Lower leg skin (tissue), 4 donors: ENCODE results near the gene ANGPTL7. TPM values are rescaled to one million over a fixed set of nuclear protein-coding genes. Genes with fewer than 3 reads are reported as not detected.

ENCODE experiments used
- DNase-seq, 2 donors: peaks; one replicate each; pipeline ENCODE4 v3.0.0-alpha.2; 2019; ENCODE audit warnings: low spot score in 2 of 2
- H3K4me3 ChIP-seq: fragments of 200-600 bp; sonication (generic); 2 replicates; pipeline ENCODE4 v1.5.1; 2017; ENCODE audit warnings: mild to moderate bottlenecking, low read depth; ENCODE audit not compliant: poor library complexity, severe bottlenecking
- CTCF ChIP-seq, 3 donors: fragments of 450-650 bp; IDR thresholded peaks; one replicate each; pipeline ENCODE4 v1.5.1; 2016; ENCODE audit warnings: antibody characterized with exemption in 3 of 3, mild to moderate bottlenecking in 3 of 3, moderate library complexity in 2 of 3
- POLR2A ChIP-seq, 2 donors: fragments of 450-650 bp; IDR thresholded peaks; one replicate each; pipeline ENCODE4 v1.6.1; 2016 to 2017; ENCODE audit warnings: antibody characterized with exemption in 2 of 2, mild to moderate bottlenecking in 1 of 2, moderate library complexity in 1 of 2
- WGBS, 2 donors: methylation state at CpG; one replicate each; pipeline ENCODE4 v1.1.5; 2018; 5-methylcytosine and 5-hydroxymethylcytosine counted together
- intact Hi-C: fragments of 100-400 bp; cut with DNase I; formaldehyde crosslinking; loops from one replicate; pipeline ENCODE4 v1.15.0; 2023; ENCODE audit warnings: low total_unique reads
- total RNA-seq, 4 donors: library from RNA; depleted of rRNA; stranded (reverse); fragments of >200 nt; gene quantifications; one replicate each; pipeline ENCODE4 v1.1.0, GENCODE V29; 2016

Gene ANGPTL7
- total RNA-seq, 4 donors from 2014 or later, result 1.3 to 16.6 (median 2.9) TPM

DNA sequence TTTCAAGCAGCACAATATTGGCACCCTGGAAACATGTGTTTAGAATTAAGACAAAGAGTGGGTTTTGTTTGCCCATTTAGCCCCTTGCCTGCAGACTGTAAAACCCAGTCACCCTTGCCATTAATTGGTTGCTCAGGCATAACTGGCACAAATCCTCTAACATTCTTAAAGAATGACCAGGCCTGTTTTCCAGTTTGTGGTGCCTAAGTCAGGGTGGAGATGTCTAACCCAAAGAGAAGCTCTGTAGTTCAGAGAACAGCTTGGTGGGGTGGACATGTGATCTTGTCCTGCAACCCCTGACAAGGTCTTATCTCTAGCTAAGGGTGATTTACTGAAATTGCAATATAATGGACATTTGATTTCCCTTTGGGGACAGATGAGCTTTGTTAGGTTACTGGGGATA, 8.8 kb upstream of the ANGPTL7 start:
- DNase-seq, result no peak
- intact Hi-C loops, result no loop called here
- H3K4me3 ChIP-seq, result no peak overlapping the region
- TF ChIP-seq POLR2A (IDR thresholded peaks at IDR 0.05) (no peak), CTCF (IDR thresholded peaks at IDR 0.05) (no peak)

GRCh38 chr1:11182884-11183283, 6.3 kb upstream of the ANGPTL7 start:
- intact Hi-C loops, result no loop called here
- TF ChIP-seq POLR2A (IDR thresholded peaks at IDR 0.05) (no peak), CTCF (IDR thresholded peaks at IDR 0.05) (no peak)
- no peak overlapping the region for H3K4me3 ChIP-seq
- no peak for DNase-seq
- 96 to 100% methylated on average over 3 of the region's 3 CpGs for WGBS, 2 donors

DNA sequence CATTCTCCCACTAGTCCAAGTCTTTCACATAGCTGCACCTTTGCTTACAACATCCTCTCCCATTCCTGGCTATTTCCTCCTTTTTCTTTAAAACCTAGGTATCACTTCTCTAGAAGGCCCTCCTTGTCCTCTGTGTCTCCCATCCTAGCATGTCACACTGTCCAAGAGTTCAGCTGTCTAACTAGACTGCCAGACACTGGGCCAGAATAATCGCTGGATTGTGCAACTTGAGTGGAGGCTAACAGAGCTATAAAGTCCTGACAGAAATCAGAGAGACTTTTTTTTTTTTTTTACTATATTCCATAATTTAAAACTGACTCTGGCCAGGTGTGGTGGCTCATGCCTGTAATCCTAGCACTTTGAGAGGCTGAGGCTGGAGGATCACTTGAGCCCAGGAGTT, 4.2 kb upstream of the ANGPTL7 start:
- no peak for DNase-seq
- intact Hi-C loops, result no loop called here
- TF ChIP-seq CTCF (IDR thresholded peaks at IDR 0.05) (no peak), POLR2A (IDR thresholded peaks at IDR 0.05) (no peak)
- no peak overlapping the region for H3K4me3 ChIP-seq
- 74 to 84% methylated on average over 1 of the region's 1 CpG for whole genome bisulfite sequencing, 2 donors

DNA sequence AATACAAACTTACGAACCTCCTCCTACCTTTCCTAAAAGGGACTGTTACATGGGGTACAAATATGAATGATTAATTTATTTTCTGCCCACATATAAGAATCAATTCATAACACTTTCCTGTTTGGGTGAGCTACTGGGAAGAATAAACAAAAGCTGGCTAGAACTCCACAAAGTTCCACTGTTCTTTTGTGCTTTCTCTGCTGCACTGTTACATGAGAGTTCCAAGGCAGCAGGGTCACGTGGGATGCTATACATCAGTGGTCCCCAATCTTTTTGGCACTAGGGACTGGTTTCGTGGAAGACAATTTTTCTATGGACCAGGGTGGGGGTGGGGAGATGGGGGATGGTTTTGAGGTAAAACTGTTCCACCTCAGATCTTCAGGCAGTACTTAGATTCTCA, 2.2 kb upstream of the ANGPTL7 start:
- 89 to 98% methylated on average over 3 of the region's 3 CpGs for WGBS, 2 donors
- intact Hi-C loops, result no loop called here
- H3K4me3 ChIP-seq, result no peak overlapping the region
- TF ChIP-seq POLR2A (IDR thresholded peaks at IDR 0.05), result no peak
- no peak for TF ChIP-seq CTCF (IDR thresholded peaks at IDR 0.05)
- DNase-seq, result no peak

- no peak overlapping the region for H3K4me3 ChIP-seq
- intact Hi-C loops, result no loop called here
- no peak for DNase-seq
- TF ChIP-seq POLR2A (IDR thresholded peaks at IDR 0.05) (no peak), CTCF (IDR thresholded peaks at IDR 0.05) (no peak)
- 74 to 87% methylated on average over 2 of the region's 2 CpGs for WGBS, 2 donors
These were observed 1.7 kb upstream of the ANGPTL7 start for GRCh38 chr1:11187494-11187893.

- intact Hi-C loops, result no loop called here
- no peak for DNase-seq
- TF ChIP-seq CTCF (IDR thresholded peaks at IDR 0.05) (no peak), POLR2A (IDR thresholded peaks at IDR 0.05) (no peak)
- no peak overlapping the region for H3K4me3 ChIP-seq
- 75 to 87% methylated on average over 2 of the region's 2 CpGs for WGBS, 2 donors
These were observed 1.2 kb upstream of the ANGPTL7 start for GRCh38 chr1:11187931-11188330.
